Transverse colon (tissue), 4 donors: ENCODE data around the gene DENND1B.

ENCODE experiments used
- POLR2A ChIP-seq: fragments of 450-650 bp; IDR thresholded peaks from one replicate; pipeline ENCODE4 v1.6.1; 2016; ENCODE audit warnings: antibody characterized with exemption, mild to moderate bottlenecking, moderate library complexity
- POLR2AphosphoS5 ChIP-seq, 3 donors: sonication (generic); formaldehyde crosslinking; IDR thresholded peaks; one replicate each; pipeline ENCODE4 v1.6.1; 2016; ENCODE audit warnings: antibody characterized with exemption in 3 of 3
- TF ChIP-seq, protein P1 (sequence below), 5 experiments: fragments of 200-600 bp in 3 of 5; fragments of 450-650 bp in 2 of 5; sonication (generic) in 3 of 5; IDR thresholded peaks; 1 replicate in 2 of 5; 2 replicates in 3 of 5; pipeline ENCODE4 v1.5.1; 2016 to 2017; ENCODE audit warnings: antibody characterized with exemption in 5 of 5, inconsistent platforms in 3 of 5, mild to moderate bottlenecking in 2 of 5, moderate library complexity in 1 of 5

DNA sequence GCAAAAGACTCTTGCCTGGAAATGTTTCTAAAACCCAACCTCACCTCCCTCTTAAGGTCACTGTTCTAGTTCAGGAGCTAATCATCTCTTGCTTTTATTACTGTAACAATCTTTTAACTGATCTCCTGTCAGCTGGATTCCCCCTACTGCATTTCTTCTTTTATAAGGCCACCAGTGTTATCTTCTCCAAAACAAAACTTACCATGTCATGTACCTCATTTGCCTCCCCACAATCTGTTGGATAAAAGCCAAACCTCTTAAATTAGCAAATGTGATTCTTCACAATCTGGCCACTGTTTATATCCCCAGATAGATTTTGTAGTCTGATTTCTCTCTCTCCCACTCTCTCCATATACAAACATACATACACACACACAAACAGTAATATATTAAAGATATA lies 143.3 kb downstream of the DENND1B start:
- TF ChIP-seq, protein P1, sequence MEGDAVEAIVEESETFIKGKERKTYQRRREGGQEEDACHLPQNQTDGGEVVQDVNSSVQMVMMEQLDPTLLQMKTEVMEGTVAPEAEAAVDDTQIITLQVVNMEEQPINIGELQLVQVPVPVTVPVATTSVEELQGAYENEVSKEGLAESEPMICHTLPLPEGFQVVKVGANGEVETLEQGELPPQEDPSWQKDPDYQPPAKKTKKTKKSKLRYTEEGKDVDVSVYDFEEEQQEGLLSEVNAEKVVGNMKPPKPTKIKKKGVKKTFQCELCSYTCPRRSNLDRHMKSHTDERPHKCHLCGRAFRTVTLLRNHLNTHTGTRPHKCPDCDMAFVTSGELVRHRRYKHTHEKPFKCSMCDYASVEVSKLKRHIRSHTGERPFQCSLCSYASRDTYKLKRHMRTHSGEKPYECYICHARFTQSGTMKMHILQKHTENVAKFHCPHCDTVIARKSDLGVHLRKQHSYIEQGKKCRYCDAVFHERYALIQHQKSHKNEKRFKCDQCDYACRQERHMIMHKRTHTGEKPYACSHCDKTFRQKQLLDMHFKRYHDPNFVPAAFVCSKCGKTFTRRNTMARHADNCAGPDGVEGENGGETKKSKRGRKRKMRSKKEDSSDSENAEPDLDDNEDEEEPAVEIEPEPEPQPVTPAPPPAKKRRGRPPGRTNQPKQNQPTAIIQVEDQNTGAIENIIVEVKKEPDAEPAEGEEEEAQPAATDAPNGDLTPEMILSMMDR (IDR thresholded peaks at IDR 0.05) = no peak
- TF ChIP-seq POLR2AphosphoS5 (IDR thresholded peaks at IDR 0.05) (no peak), POLR2A (no peak)
